ENCODE results near the gene ZNF366. TPM values are rescaled to one million over a fixed set of nuclear protein-coding genes. Genes with fewer than 3 reads are reported as not detected.

The ZNF366 gene
- total RNA-seq, 1 donor from 2014 or later: 3.2 TPM

- TF ChIP-seq CTCF (IDR thresholded peaks at IDR 0.05) (no peak), POLR2A (IDR thresholded peaks at IDR 0.05) (no peak)
- intact Hi-C loops (cut with DNase I): no loop called here
Measured at GRCh38 chr5:72541501-72542225, 34.5 kb upstream of the ZNF366 start.

GRCh38 chr5:72540759-72541438 lies 33.7 kb upstream of the ZNF366 start:
- no peak overlapping the region for H3K4me3 ChIP-seq
- no peak overlapping the region for H3K27ac ChIP-seq
- no peaks in the 10 kb centered on the region for H3K9me3 ChIP-seq
- H3K36me3 ChIP-seq: no peaks in the 10 kb centered on the region
- H3K4me1 ChIP-seq: no peaks in the 10 kb centered on the region
- no peak for TF ChIP-seq CTCF (IDR thresholded peaks at IDR 0.05)
- TF ChIP-seq POLR2AphosphoS5 (IDR thresholded peaks at IDR 0.05; ENCODE audit: insufficient read depth in 1 of 2, low read depth in 1 of 2): no peak
- no peak for TF ChIP-seq POLR2A (IDR thresholded peaks at IDR 0.05)
- no peaks in the 10 kb centered on the region for H3K27me3 ChIP-seq
- intact Hi-C loops (cut with DNase I): no loop called here
- no peak for DNase-seq (ENCODE audit: extremely low spot score in 2 of 2)

More at GRCh38 chr5:72541501-72542225, 34.5 kb upstream of the ZNF366 start:
- no peaks in the 10 kb centered on the region for H3K4me1 ChIP-seq
- H3K27ac ChIP-seq: no peak overlapping the region
- H3K9me3 ChIP-seq: no peaks in the 10 kb centered on the region
- DNase-seq (ENCODE audit: extremely low spot score in 2 of 2): no peak
- H3K36me3 ChIP-seq: no peaks in the 10 kb centered on the region
- H3K27me3 ChIP-seq: no peaks in the 10 kb centered on the region
- no peak overlapping the region for H3K4me3 ChIP-seq

GRCh38 chr5:72539726-72540125 lies 32.5 kb upstream of the ZNF366 start:
- intact Hi-C loops (cut with DNase I): no loop called here

GRCh38 chr5:72539038-72539437 lies 31.8 kb upstream of the ZNF366 start:
- Histone ChIP-seq H3K9me3 (no peaks in the 10 kb centered on the region), H3K4me1 (no peaks in the 10 kb centered on the region), H3K27ac (no peak overlapping the region), H3K36me3 (no peaks in the 10 kb centered on the region), H3K4me3 (no peak overlapping the region), H3K27me3 (no peaks in the 10 kb centered on the region)
- intact Hi-C loops (cut with DNase I): no loop called here
- DNase-seq (ENCODE audit: extremely low spot score in 2 of 2): no peak
- TF ChIP-seq POLR2AphosphoS5 (IDR thresholded peaks at IDR 0.05; ENCODE audit: insufficient read depth in 1 of 2, low read depth in 1 of 2) (no peak), POLR2A (IDR thresholded peaks at IDR 0.05) (no peak), CTCF (IDR thresholded peaks at IDR 0.05) (no peak)

More at GRCh38 chr5:72539726-72540125, 32.5 kb upstream of the ZNF366 start:
- Histone ChIP-seq H3K27me3 (no peaks in the 10 kb centered on the region), H3K4me3 (no peak overlapping the region), H3K9me3 (no peaks in the 10 kb centered on the region), H3K4me1 (no peaks in the 10 kb centered on the region), H3K27ac (no peak overlapping the region), H3K36me3 (no peaks in the 10 kb centered on the region)
- no peak for DNase-seq (ENCODE audit: extremely low spot score in 2 of 2)
- no peak for TF ChIP-seq POLR2A (IDR thresholded peaks at IDR 0.05)

GRCh38 chr5:72537166-72537565 lies 30.0 kb upstream of the ZNF366 start:
- intact Hi-C loops (cut with DNase I): no loop called here
- DNase-seq (ENCODE audit: extremely low spot score in 2 of 2): no peak
- TF ChIP-seq CTCF (IDR thresholded peaks at IDR 0.05): no peak
- Histone ChIP-seq H3K4me3 (no peak overlapping the region), H3K4me1 (no peaks in the 10 kb centered on the region), H3K36me3 (no peaks in the 10 kb centered on the region), H3K9me3 (no peaks in the 10 kb centered on the region), H3K27me3 (no peaks in the 10 kb centered on the region), H3K27ac (no peak overlapping the region)

All from vagina (tissue), 2 donors.